GM19372 (cell line): ENCODE results near the gene SLC17A4.

Experiments used
- ATAC-seq: cut with Tn5 transposase; IDR thresholded peaks from one replicate; pipeline ENCODE4 v1.9.1; 2021; ENCODE audit warnings: mild to moderate bottlenecking, low read depth, moderate library complexity; ENCODE audit not compliant: unreplicated experiment

The SLC17A4 gene, protein sequence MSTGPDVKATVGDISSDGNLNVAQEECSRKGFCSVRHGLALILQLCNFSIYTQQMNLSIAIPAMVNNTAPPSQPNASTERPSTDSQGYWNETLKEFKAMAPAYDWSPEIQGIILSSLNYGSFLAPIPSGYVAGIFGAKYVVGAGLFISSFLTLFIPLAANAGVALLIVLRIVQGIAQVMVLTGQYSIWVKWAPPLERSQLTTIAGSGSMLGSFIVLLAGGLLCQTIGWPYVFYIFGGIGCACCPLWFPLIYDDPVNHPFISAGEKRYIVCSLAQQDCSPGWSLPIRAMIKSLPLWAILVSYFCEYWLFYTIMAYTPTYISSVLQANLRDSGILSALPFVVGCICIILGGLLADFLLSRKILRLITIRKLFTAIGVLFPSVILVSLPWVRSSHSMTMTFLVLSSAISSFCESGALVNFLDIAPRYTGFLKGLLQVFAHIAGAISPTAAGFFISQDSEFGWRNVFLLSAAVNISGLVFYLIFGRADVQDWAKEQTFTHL

DNA sequence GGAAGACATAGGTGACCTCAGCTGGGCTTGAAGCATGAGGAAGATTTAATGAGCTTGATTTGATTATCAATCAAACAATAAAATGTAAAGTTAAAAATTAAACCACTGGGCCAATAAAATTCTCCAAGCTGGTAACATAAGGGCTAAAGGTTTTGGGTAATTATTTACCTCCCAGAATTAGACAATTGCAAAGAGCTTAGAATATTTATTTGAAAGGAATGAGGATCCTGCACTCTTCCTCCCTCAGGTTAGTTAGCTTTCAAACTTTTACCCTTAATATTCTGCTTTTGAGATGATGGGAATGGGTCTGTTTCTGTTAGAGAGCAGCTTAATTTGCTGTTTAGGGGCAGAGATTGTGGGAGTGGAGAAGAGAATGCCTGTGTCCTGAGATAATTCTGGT lies at the start of gene SLC17A4:
Gene SLC17A4, plus strand, starts transcription at position 208 of the 400 bp plus-strand sequence. CDS start 7,221 bp downstream, outside the sequence.
- no peak for ATAC-seq

DNA sequence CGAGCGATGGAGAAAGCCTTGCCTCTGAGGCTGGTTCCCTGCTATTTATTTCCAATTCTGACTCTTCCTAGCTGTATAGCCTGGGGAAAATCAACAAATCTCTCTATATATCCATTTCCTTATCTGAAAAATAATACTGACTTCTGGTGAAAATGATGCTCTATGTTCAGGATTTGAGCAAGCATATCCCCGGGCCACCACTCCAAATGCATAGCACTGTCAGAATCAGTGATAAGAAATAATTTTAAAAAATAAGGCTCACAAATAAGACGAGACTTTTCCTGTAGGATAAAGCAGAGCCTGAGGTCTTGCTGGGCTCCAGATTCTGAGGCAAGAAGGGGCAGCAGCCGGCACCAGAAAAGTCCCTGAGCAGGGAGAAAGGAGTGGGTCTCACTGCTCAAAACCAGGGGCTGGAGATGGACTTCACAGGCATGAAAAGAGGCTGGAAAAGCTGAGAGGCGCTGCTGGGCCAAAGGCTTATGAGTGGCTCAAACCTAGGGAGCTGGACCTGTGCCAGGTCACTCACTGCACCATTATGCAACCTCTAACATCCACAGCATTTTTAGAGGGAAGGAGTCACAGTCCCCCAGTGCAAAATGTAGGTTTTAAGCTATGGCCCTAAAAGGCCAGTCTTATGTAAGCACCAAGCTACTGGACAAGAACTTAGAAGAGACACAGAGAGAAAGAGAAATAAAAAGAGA lies 48.1 kb upstream of the SLC17A4 start:
- ATAC-seq: no peak

DNA sequence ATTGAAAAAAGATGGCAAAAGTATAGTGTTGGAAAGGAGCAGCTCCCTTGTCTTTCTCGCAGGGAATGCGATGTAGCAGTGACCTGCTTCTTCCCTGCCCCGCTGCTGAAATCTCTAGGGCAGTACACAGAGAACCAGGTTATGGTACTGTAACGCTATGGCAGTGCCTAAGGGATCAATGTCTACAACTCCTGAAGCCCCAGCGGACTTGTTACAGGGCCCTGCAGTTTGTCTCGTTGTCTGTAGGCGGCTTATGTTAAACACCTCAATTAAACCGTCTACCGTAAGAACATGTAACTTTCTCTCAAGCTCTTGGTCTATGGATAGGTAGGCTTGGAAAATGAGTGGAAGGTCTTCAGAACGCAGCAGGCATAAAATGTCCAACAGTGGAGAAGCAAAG lies 44.8 kb upstream of the SLC17A4 start:
- no peak for ATAC-seq

DNA sequence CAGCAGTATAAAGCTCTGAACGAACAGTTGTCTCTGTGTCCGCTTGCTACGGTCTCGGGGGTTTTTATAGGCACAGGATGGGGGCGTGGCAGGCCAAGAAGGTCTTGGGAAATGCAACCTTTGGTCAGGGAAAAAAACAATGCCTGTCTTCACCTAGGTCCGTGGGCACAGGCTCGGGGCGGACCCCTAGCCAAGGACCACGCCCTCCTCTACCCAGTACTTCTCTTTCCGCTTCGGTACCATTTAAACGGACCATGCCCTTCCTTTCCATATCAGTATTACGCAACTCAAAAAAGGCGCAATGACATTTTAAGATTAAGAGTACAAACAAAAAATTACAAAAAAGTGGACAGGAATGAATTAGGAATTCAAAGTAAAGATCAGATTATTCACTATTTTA lies 44.3 kb upstream of the SLC17A4 start:
- no peak for ATAC-seq

DNA sequence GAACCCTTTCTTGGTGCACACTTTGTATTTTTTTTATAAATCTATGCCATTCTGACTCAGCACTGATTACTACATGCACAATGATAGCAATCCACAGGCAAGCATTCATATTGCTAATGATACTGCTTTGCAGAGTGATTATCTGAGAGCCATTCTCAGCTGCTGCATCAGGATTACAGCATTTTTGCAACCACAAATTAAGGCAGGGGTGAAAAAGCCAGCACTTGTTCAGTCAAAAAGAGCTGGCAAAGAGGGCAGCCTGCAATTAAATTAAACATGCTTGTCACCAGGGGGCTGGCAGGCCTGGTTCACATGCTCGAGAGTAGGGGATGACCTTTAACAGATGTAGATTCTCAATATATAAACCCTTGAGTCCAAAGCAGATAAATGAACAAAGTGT lies 40.7 kb upstream of the SLC17A4 start:
- ATAC-seq: no peak

DNA sequence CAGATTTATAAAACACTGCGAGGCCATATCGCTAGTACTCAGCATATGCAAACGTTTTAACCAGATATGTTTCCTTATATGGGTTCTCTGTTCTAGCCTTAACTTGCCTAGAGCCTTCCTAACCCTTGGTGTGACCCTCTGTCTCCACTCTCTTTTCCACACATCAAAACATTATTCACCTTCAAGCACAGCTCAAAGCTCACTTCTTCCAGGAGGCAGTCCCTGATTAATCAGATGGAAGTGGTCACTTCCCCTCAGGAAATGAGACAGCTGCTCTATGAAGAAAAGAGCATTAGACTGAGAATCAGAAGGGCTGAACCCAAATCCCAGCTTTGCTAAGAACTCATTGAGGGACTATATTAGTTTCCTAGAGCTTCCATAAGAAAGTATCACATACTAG lies 39.8 kb upstream of the SLC17A4 start:
- no peak for ATAC-seq

DNA sequence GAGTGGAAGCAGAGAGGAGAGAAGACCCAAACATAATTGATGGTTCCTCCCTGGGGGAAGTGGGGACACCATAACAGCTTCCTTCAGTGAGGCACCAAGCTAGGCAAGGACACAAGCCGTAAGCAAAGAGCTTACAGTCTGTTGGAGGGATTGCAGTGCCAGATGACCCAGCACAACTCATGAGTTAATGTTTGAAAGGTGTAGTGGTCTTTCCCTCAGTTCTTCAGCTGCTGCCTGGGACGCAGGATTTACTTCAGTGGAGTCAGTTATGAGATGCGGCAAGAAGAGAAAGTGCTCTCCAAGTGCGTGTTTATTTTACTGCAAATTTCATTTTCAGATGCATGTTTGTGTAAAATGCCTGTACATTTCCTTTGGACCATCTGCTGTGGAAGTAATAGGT lies 38.7 kb upstream of the SLC17A4 start:
- no peak for ATAC-seq

DNA sequence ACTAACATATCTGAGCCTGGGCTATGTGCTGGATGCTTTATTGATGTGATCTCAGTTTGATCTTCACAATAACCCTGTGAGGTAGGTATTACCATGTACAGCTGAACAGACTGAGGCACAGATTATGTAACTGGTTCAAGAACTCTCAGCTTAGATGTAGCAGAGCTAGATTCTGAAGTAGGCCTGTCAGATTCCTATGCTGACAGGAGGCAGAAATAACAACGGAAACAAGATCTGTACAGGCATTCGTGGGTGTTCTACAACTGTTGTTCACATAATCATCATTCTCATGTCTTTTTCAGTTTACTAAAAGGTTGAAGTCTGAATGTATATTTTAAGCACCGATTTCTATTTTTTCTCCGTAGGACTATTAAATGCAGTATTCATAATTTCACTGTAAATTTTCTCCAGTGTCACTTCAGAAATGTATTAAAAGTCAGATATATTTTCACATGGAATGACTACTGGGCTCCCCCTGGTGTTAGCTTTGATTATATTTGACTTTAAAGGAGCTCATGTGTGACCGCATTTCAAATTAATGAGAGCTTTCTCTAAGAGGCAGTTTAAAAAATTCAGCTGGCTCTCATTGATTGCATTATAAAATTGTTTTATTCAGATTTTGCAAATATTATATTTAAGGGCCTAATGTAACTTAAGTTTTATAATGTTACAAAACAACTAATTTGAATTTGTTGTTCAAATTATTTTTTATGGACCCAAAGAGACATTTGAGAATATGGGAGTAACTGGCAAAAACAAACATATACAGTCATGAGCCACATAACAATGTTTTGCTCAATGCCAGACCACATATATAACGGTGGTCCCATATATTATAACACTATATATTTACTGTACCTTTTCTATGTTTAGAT lies 36.4 kb upstream of the SLC17A4 start:
- no peak for ATAC-seq

DNA sequence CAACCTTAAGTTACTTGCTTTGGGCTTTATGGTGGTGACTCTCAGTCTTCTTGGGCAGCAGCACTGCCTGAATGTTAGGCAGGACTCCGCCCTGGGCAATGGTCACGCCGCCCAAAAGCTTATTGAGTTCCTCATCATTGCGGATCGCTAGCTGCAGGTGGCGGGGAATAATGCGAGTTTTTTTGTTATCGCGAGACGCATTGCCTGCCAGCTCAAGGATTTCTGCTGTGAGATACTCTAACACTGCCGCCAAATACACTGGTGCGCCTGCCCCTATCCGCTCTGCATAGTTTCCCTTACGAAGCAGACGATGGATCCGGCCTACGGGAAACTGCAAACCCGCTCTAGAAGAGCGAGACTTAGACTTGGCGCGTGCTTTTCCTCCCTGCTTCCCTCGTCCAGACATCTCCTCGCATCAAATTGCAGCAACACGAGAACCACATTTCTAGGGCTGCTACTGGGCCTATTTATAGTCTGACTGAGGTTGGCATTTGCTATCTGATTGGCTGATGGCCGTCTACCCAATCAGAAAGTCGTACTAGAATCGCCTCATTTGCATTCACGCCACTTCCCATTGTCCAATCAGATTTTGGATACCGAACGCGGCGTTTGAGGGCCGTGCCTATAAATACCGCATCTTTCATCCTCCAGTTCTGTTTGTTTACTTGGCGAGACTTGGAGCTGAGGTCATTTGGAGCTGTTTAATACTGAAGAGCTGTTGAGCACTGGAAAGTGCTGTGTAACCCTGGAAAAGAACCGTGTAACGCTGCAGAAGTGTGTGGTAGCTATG lies 28.2 kb upstream of the SLC17A4 start:
- no peak for ATAC-seq

DNA sequence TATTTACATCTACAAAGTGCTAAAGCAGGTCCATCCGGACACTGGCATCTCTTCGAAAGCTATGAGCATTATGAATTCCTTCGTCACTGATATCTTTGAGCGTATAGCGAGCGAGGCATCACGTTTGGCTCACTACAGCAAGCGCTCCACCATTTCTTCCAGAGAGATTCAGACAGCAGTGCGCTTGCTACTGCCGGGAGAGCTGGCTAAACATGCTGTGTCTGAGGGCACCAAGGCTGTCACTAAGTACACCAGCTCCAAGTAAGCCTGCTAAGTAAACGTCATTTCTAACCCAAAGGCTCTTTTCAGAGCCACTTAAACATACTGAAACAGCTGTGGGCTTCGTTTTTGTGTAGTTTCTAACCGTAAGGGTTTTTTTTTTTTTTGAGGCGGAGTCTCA lies 27.5 kb upstream of the SLC17A4 start:
- no peak for ATAC-seq

DNA sequence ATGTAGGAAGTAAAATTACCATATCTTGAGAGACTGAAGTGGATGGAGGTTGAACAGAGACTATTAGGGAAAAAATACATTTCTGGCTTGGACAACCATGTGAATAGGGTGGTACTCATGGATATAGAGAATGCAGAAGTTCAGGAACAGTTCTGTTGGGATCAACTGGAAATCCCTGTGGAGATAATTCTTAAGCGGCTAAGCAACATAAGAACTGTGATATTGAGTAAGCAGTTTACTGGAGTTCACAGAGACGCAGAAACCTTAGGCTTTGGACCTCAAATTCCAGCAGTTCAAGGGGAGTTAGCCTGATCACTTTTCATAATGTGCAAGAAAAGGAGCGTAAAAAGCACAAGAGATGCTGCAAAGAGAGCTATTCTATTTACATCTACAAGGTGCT lies 23.6 kb upstream of the SLC17A4 start:
- no peak for ATAC-seq

DNA sequence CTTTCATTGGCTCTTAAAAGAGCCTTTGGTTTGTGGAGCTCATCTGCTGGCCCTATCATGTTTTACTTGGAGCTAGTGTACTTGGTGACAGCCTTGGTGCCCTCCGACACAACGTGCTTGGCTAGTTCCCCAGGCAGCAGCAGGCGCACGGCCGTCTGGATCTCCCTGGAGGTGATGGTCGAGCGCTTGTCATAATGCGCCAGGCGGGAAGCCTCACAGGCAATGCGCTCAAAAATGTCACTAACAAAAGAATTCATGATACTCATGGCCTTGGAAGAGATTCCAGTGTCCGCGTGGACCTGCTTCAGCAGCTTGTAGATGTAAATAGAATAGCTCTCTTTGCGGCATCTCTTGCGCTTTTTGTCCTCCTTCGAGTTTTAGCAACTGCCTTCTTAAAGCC lies 22.8 kb upstream of the SLC17A4 start:
- no peak for ATAC-seq

DNA sequence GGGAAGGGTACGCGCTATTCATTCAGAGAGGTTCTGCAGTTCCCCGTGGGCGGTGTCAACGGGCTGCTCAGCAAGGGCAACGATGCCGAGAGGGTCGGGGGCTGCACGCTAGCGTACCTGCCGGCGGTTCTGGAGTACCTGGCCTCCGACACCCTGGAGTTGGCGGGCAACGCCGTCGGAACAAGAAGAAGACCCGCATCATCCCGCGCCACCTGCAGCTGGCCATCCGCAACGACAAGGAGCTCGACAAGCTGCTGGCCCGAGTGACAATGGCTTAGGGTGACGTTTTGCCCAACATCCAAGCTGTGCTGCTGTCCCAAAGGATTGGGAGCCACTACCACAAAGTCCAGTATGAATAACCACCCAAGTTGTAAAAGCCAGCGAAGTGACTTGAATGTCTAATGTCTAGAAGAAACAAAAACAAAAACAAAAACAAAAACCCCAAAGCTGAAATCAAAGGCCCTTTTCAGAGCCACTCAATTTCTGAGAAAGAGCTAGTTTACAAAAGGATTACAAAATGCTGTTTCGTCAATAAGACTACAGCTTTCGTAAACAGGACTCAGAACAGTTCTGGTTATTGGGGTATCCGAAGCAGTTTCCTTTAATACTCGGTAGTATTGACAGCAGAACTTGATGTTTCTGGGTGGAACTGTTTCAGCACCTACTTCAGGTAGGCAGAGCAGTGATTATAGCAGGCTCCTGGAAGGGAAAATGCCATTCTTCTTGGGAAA lies 21.9 kb upstream of the SLC17A4 start:
- ATAC-seq: no peak

DNA sequence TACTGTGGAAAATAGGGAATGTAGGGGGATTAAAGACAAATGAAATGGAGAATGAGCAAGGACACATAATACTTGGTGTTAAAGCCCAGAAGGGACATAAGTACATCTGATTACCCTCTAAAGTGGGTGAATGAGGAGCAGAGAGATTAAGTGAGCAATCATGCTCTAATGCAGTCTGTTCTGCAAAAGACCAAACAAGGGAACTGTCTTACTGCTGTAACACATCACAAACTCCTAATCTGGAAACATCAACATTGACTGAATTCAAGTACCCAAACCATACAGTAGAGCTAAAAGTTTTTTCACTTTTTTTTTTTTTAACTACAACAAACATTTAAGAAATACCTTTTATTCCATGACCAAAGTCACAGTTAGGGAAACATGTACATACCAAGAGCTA lies 19.3 kb upstream of the SLC17A4 start:
- ATAC-seq: no peak

DNA sequence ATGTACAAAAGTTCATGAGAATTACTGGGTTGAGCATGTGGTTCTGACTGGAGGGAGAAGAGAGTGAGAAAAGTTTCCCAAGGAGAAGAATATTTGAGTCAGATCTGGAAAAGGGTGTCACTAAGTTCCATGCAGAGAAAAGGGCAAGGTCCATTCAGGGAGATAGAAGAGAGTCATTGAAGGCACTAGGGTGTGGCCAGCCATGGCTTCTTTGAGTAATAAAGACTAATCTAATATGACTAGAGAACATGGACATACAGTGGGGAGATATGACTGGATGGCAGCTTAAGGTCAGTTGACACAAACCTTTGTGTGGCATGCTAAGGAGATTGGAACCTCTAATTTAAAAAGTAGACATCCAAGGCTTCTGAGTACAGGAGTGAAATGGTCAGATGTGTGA lies 10.7 kb upstream of the SLC17A4 start:
- no peak for ATAC-seq

DNA sequence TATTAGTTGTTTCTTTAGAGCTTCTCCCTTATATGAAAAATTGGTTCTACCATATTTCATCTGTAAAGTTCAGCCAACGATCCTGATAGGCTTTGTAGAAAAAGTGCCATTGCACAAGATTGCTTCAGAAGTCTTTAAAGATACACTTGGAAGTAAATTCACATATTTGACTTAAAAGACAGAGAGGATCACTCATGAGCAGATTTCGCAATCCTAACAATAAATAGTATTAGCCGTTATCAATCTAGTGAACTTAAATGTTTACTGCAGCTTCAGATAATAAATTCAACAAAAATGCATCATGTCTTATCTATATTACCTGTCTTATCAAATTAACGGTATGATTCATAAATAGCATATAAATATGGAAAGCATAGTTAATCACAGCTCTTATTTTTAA lies 8.7 kb upstream of the SLC17A4 start:
- ATAC-seq: no peak

DNA sequence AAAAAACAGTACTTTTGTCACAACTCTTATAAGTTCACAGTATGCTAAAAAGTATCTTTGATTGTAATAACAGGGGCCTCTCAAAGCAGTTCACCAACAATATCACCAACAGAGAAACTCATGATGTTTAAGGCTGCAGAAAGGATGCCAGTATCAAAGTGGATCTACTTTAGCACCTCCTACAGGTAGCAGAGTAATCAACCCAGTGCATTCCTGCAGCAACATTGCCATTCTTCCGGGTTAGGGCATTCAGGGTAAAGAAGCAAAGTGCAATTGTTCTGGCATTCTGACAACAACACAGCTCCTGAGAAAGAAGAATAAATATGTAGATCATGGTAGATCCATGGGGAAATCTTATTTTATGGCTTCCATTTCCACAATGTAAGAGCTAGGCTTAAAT lies 7.6 kb upstream of the SLC17A4 start:
- no peak for ATAC-seq

DNA sequence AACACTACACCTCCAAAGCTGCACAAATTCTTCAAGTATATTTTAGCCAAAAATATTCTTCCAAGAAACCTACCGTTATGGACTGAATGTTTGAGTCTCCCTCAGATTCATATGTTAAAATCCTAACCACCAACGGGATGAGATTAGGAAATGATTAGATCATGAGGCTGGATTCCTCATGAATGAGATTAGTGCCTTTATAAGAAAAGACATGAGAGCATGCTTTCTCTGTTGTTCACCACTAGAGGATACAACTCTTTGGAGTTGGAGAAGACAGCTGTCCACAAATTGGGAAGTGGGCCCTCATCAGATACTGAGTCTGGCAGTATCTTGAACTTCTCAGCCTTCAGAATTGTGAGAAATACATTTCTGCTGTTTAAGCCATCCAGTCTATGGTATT lies 7.1 kb upstream of the SLC17A4 start:
- no peak for ATAC-seq

DNA sequence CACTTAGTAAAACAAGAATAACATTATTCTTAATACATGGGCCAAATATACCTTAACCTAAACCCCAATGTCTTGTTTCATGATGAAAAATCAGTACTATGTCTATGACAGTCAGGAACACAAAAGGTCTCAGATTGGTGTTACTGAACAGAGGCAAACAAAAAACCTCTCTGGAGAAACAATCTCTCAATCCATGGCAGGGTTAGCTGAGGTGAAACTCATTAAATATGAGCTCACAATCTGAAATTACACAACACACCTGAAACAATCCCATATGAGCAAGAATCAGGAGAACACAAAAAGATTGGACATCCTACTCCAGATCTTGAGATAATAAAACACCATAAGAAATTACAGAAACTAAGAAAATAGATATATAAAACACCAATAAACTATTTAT lies 6.5 kb upstream of the SLC17A4 start:
- no peak for ATAC-seq
